Keratinocyte (primary cell): ENCODE measurements around the gene CLCN4.

Experiments used
- CTCF ChIP-seq, 3 experiments: IDR thresholded peaks in 1 of 3; conservative IDR thresholded peaks in 1 of 3; optimal IDR thresholded peaks in 1 of 3; 2 replicates in 2 of 3; 3 replicates in 1 of 3; pipeline versions ENCODE3 to v1.5.1; 2011; ENCODE audit warnings: low read length in 3 of 3, mild to moderate bottlenecking in 3 of 3, moderate library complexity in 2 of 3, control low read depth in 1 of 3, inconsistent platforms in 1 of 3; ENCODE audit not compliant: insufficient read depth in 2 of 3; ENCODE audit errors: extremely low read depth in 1 of 3
- EZH2 ChIP-seq: IDR thresholded peaks from one replicate; pipeline ENCODE4 v1.6.1; 2012; ENCODE audit warnings: inconsistent platforms, mild to moderate bottlenecking, low read length, moderate library complexity

GRCh38 chrX:10138726-10139125 is 18.0 kb upstream of the CLCN4 start:
- TF ChIP-seq CTCF (optimal IDR thresholded peaks at IDR 0.05 in 1 of 3, IDR thresholded peaks at IDR 0.05 in 1 of 3, conservative IDR thresholded peaks at IDR 0.05 in 1 of 3; ENCODE audit: extremely low read depth in 1 of 3, insufficient read depth in 2 of 3, low read length in 3 of 3) (no peak), EZH2 (no peak)
